NK-92 treated with Interleukin-12 subunit alpha and Interleukin-12 subunit beta, amount 100 ng/mL, for 24 hours (cell line): ENCODE results near the gene TRIP11.
"Not testable (repeated sequence)": the region's sequence is repeated elsewhere in the genome, so short reads cannot be mapped to it uniquely, and the experiment has no call there.

ENCODE experiments used
- DNase-seq: peaks from one replicate; lab custom pipeline; 2025; lab: John Stamatoyannopoulos, UW

The TRIP11 gene

DNA sequence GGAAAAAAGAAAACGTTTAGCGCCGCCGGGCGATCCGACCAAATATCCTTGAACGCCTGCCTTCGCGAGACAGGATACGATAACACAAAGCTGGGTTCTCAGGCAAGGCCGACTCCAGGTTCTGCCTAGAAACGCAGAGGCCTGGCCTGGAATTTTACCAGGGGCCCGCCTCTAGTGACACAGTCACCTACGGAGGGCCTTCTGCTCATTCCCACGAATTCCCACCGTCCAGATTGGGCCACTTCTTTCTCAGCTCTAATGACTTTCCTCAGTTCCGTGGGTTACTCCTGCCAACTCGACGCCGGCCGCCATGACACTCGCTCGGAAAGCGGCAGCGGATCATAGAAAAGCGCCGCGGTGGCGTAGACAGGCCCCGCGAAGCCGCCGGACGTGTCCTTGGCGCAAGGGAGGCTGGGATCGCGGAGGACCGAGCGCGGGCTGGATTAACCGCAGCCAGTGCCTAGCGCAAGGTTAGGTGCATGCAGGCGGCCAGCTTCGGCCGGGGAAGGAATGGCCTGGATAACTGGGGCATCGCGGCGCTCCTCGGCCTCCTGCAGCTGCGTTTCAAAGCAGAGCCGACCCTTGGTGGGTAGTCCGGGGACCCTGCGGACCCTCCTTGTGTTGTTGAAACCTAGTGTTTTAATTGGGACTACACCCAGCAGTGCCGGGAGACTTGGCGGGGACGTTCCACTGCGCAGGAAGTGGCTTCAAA, at the start of gene TRIP11:
TSS of gene TRIP11 (minus strand) at position 341 of the 712 bp plus-strand sequence. CDS start 374 bp downstream, outside the sequence.
- peak; percentile 91 for DNase-seq

DNA sequence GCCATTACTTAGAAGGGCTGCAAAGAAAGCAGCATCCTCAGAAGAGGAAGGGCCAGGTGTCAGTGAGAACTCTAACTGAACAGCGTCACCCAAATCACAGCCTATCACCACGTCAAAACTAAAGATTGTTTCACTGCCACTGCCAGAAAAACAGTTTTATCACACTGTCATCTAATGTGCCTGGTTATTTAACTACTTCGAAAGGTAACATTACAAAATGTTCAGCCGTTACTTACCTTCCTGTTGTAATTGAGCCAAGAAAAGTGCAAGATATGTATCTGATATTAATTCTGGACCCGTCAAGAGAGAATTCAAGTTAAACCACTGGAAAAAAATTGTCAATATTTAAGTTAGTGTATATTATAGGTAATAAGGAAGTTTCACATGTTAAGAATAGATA, 48.6 kb upstream of the TRIP11 start:
- no peak for DNase-seq

DNA sequence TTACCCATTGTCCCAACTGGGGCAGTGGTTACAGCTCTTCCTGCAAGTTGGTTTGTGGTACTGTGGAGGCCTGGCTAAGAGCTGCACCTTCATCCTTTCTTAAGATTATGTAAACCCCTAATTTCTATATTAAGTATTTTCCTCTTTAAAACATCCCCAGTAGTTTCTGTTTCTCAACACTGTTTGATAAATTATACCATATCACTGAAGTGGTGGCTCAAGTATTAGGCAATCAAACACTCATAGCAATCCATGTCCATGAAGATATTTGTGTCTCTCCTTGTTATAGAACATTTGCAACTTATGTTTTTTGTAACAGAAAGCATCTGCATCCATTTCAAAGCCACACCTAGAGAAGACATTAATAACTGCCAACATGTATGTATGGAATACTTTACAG, 34.7 kb upstream of the TRIP11 start:
- no peak for DNase-seq

DNA sequence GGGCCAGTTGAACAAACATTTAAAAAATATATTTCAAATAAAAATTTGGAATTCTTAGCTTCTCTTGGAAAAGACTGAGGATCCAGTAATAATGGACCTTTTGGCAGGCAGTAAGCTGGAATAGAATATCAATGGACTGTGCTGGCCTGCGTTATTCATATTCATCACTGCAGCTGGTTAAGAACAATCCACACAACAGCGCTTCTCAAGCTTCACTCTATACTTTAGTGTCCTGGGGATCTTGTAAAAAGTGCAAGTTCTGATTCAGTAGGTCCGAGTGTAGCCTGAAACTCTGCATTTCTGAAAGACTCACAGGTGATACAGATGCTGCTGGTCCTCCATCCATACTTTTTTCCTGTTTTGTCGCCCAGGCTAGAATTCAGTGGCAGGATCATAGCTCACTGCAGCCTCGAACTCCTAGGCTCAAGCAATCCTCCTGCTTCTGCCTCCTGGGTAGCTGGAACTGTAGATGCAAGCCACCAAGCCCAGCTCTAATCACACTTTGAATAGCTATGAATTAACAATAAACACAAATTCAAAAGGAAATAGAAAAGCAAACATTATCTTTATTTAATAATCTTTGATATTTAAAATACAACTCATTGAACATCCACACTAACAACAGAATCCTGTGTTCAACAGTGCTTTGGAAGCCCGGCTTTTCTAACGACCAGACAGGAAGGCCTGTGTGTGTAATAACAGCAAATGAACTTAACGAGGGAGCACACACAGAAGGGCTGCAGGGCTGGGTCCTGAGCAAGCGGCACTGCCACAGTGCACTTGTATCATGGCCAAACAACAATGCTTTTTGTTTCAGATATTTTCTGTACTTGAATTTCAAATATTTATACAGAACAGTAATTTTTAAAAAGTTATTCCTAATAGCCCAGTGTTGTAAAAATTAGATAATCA, 18.4 kb upstream of the TRIP11 start:
- DNase-seq, result no peak

DNA sequence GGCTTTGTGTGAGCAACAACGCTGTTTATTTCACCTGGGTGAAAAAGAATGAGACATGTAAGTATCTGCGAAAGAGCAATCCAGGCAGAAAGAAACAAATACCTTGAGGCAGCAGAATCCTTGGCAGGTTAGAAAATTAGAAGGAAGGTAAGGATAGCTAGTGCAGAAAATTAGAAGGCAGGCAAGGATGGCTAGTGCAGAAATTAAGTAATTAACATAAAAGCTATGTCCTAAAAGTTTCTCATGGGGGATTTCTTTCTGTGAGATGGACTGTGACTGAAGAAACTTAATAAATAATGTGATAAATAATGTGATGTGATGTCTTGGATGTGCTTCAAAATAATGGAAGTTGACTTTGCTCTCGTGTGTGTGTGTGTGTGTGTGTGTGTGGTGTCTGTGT, 9.9 kb upstream of the TRIP11 start:
- DNase-seq, result no peak

DNA sequence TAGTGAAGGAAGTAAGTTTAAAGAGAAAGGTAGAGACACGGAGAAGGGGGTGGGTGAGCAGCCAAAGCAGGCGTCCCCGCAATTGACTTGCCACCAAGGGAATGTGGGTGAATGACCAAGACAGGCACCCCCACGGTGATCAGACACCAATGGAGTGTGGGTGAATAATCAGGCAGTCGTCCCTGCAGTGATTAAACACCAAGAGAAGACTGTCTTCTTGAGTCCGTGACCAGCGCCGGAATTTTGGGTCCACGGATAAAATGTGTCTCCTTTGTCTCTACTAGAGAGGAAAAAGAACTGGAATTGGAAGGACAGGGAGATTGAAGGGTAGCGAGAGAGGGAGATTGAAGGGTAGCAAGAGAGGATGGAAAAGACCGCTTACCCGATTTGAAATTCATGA, 9.4 kb upstream of the TRIP11 start:
- not testable (repeated sequence) for DNase-seq

DNA sequence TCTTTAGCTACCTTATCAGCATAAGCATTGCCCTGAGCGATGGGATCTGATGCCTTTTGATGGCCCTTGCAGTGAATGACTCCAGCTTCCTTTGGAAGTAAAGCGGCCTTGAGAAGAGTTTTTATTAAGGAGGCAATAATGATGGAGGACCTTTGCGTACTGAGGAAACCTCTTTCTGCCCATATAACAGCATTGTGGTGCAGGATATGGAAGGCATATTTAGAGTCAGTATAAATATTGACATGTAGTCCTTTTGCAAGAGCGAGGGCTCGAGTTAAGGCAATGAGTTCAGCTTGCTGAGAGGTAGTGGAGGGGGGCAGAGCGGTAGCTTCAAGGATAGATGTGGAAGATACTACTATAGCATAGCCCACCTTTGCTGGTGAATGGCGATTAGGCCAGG, 6.0 kb upstream of the TRIP11 start:
- not testable (repeated sequence) for DNase-seq

DNA sequence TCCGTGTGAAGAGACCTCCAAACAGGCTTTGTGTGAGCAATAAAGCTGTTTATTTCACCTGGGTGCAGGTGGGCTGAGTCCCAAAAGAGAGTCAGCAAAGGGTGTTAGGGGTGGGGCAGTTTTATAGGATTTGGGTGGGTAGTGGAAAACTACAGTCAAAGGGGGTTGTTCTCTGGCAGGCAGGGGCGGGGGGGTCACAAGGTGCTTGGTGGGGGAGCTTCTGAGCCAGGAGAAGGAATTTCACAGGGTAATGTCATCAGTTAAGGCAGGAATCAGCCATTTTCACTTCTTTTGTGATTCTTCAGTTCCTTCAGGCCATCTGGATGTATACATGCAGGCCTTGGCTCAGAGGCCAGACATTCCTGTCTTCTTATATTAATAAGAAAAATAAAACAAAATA, 1.9 kb upstream of the TRIP11 start:
- DNase-seq, result not testable (repeated sequence)

DNA sequence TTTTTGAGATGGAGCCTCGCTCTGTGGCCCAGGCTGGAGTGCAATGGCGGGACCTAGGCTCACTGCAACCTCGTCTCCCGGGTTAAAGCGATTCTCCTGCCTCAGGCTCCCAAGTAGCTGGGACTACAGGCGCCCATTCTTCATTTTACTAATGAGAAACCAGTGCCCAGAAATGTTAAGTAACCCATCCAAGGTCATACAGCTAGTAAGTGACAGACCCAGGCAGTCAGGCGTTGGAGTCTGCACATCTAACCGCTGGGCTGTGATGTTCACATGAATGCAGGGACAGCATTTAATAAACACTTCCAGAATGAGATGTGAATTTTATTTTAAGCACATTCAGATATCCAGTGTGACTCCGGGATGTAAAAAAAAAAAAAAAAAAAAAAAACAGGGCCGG, 1.3 kb upstream of the TRIP11 start:
- no peak for DNase-seq

DNA sequence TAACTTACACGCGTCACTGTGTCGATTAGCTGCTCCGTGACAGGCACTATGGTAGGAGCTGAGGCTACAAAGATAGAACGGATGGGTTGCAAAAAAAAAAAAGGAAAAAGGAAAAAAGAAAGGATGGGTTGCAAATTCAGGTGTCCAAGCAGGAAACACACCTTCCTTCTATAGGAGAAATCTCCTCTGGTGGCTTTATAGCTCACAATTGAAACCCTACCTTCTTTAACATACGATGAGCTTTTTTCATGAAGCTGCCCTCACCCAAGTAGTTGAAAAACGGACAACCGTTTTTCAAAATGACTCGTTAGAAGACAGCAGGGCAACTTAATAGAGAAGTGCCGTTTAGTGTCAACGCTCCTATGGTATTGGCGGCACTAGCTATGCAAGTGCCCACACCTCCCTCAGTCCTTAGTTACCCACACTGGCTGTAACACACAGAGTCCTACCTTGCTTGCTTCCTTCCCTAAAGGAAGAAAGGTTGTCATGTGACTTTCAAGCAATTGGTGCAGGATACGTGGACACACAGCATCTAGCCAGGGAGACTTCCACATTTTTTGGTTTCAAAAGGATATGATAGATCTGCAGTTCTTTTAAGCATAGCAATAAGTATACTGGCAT, 682 bp upstream of the TRIP11 start:
- no peak for DNase-seq

DNA sequence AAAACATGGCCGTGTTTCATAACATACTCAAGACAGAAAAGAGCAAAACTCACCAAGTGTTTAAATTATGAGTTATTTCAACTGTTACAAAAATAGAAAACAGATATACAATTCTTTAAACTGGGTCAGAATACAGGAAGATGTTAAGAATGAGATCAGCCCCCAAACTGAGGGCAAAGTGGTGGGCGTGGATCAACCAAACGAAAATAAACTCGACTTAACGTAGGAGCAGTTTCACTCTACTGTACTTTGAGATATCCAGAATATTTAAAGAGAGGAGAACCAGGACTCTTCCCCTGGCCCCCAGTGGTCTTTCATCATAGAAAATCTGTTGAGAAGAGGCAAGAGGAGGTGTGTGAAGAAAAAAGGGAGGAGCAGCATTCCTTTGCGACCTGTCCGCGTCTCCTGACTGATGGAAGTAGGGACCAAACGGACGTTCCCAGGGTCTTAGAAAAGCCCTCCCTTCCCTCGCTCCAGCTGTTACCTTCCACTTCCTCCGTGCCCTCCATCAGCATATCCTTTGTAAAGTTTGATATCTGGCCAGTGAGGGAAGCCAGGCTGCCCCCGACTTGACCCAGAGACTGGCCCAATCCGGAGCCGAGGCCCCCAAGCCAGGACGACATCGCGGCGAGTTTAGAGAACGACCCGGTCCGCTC, 668 bp downstream of the TRIP11 start:
- DNase-seq, result no peak

DNA sequence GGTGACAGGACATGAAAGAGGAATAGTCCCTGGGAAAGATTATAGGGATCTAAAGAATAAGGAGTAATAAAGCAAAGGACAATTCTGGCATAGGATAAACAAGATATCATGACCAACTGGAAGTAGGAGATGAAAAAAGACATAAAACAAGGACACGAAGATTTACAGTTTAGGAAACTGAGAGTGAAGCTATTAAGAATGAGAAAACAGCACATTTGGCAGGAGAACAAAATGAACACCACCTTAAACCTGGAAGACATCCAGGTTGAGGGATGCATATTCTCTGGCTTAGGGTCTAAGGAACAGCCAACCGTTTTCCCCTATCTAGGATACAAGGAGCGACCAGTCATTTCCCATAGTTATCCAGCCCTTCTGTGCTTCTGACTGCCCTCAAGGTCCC, 1.9 kb downstream of the TRIP11 start:
- no peak for DNase-seq

DNA sequence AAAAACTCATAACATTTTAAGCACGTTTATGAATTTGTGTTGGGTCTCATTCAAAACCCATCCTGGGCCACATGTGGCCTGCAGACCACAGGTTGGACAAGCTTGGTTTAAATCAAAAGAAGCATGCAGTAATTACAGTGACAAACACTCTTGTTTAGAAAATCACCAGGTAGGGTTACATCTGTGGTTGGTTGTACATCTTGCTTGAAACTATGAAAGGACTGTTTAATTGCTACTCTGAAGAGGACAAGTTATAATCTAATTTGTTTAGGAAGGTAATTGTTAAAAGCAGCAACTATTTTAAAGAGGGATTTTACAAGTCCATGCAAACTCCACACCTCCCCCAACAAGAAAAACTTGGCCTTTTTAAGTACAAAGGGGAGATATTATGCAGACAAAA, 4.0 kb downstream of the TRIP11 start:
- DNase-seq, result no peak

DNA sequence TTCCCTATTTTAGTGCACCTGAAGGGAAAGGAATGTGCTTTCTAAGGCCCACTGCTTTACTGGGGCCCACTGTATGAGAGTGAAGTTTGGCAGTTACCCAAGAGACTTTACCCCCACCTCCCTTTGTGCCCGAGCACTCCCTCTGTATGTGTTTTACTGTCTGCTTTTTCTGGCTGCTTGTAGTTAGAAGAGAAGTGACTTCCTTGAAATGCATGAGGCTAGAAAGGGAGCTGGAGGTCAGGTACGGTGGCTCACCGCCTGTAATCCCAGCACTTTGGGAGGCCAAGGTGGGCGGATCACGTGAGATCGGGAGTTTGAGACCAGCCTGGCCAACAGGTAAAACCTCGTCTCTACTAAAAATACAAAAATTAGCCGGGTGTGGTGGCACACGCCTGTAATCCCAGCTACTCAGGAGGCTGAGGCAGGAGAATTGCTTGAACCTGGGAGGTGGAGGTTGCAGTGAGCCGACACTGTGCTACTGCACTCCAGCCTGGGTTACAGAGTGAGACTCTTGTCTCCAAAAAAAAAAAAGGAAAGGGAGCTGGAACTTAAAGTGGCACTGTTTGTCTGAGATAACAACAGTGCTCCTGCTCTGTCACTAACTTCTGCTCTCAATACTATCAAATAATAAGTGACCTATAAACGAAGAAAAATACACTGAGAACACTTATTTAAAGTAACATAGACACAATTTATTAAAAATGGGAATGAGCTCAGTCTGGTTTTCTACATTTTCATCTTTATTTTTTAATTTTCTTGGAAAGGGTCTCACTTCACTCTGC, 5.8 kb downstream of the TRIP11 start:
- no peak for DNase-seq

DNA sequence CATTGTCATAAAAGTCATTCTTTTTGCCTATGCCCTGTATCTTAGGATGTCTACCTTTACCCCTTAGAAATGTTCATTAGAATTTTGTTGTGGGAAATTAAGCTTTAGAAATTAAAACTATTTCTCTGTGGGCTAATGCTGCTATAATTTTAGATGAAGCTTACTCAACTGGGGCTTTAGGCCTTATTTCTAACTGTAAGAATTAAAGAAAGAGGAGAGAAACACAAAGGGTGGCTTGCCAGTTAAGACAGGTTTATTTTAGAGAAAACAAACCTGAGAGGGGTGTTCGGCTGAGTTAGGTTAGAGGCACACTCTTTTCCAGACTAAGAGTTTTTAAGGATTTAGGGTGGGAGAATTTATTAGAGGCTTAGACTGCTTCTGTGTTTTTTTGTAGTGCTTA, 6.4 kb downstream of the TRIP11 start:
- no peak for DNase-seq

DNA sequence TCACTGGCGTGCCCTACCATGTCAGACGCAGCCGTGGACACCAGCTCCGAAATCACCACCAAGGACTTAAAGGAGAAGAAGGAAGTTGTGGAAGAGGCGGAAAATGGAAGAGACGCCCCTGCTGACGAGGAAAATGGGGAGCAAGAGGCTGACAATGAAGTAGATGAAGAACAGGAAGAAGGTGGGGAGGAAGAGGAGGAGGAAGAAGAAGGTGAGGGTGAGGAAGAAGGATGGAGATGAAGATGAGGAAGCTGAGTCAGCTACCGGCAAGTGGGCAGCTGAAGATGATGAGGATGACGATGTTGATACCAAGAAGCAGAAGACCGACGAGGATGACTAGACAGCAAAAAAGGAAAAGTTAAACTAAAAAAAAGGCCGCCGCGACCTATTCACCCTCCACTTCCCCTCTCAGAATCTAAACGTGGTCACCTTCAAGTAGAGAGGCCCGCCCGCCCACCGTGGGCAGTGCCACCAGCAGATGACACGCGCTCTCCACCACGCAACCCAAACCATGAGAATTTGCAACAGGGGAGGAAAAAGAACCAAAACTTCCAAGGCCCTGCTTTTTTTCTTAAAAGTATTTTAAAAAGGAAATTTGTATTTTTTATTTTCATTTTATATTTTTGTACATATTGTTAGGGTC, 13.2 kb downstream of the TRIP11 start:
- DNase-seq, result no peak

DNA sequence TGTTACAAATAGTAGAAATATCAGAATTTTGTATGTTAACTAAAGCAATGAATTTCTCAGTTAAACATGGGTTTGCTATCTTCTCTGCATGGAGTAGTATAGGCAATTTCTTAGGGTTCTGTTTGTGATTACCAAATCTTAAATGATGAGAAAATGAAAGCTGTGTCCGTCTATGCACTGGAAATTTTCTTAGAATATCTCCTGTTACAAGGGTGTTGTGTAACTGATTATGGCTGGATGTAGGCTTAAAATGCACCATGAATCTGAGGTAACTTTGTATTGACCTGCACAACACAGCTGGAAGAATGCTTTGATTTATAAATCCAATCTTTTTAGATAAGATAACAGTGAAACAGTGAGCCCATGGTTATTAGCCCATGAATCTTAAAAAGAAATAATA, 17.8 kb downstream of the TRIP11 start:
- DNase-seq, result no peak

DNA sequence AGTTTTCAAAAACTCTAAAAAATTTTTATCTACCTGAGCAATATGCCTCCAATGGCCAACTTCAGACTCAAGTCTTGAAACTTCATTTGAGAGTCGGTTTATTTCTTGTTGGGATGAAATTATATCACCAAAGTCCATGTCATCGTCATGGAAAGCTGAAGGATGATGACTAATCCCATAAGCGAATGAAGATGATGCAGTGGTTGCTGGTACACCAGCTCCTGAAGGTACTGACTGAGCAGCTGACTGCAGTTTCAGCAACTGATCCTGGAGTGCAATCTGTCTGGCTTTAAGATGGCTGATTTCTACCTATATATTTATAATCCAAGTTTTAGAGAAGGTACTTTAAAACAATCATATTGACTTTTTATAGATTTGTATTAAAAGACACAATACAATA, 18.3 kb downstream of the TRIP11 start:
- no peak for DNase-seq

DNA sequence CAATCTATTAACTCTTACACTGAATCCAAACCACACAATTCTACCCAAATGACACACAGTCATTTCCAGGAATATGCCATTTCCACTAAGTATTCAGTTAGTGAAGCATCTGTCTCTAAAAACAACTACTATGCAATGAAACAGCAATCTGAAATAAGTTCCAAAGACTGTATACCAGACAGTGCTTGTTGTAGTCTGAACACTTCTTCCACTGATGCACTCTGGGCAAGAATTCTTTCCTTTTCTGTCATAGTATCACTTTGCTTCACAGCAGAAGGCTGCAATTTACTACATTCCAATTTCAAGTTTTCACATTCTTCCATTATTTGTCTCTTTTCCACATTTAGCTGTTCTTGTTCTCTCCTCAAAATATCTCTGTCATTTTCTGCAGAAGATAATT, 25.8 kb downstream of the TRIP11 start:
- DNase-seq, result no peak

DNA sequence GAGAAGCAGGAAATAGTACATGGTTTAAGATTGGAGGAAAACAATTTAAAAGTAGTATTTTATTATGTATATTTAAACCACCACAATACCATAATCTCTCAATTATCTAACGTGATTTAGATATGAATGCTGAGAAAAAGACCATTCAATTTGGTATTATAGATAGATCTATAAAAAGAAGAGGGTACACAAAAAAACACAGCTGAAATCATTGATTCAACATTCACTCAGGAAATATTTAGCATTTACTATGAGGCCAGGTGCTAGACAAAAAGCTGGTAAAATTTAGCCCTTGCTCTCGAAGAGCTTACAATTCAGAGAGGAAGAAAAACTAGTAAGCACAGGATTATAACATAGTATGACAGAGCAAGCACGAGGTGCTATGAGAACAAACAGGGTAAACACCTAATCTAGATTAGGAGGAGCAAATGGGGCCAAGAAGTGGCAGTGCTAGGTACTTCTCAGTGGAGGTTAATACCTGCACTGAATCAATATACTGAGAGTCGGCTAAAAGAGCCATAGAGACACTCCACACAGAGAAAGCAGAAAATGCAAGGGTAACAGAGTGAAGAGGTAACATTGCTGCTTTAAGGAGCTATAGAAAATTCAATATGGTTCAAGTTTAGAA, 27.6 kb downstream of the TRIP11 start:
- DNase-seq, result no peak

DNA sequence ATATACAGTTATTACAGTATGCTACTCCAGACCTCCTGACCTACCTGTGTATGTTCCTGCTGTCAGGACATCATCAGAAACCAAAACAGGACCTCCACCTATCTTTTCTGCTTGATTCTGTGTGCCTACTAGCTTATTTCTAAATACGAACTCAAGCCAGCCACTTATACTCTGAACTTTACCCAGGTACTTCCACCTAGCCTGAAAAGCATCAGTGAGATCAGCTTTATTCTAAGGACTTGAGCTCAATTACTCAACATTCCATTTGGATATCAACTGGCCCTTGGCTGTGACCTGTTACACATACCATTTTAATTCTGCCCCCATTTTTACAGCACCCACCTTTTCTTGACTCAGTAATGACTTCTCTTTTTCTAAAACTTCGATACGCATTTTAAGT, 29.2 kb downstream of the TRIP11 start:
- no peak for DNase-seq
